AG09309 (cell line): ENCODE results near the gene FBXW12.

Experiments used
- DNase-seq: peaks from one replicate; pipeline ENCODE4 v3.0.0-alpha.2; 2010; ENCODE audit warnings: low read depth
- H3K4me3 ChIP-seq: 2 replicates; pipeline ENCODE4 v1.5.1; 2011; ENCODE audit warnings: mild to moderate bottlenecking, low read depth, low read length, moderate library complexity; ENCODE audit not compliant: control insufficient read depth
- CTCF ChIP-seq: IDR thresholded peaks from 2 replicates; pipeline ENCODE4 v1.5.1; 2011; ENCODE audit warnings: mild to moderate bottlenecking, low read depth, low read length, inconsistent platforms; ENCODE audit not compliant: insufficient read depth, control insufficient read depth; ENCODE audit errors: missing control alignments

The FBXW12 gene

GRCh38 chr3:48409291-48410201, 37.5 kb downstream of the FBXW12 start:
- no peak for TF ChIP-seq CTCF
- no peak for DNase-seq
- no peak overlapping the region for H3K4me3 ChIP-seq

GRCh38 chr3:48410205-48411040, 38.4 kb downstream of the FBXW12 start:
- no peak overlapping the region for H3K4me3 ChIP-seq
- no peak for DNase-seq
- TF ChIP-seq CTCF = no peak

GRCh38 chr3:48411041-48411588, 39.1 kb downstream of the FBXW12 start:
- no peak overlapping the region for H3K4me3 ChIP-seq
- no peak for TF ChIP-seq CTCF
- no peak for DNase-seq

- no peak overlapping the region for H3K4me3 ChIP-seq
- no peak for TF ChIP-seq CTCF
- no peak for DNase-seq
These were observed 39.8 kb downstream of the FBXW12 start for GRCh38 chr3:48411606-48412374.

- no peak for DNase-seq
- TF ChIP-seq CTCF = no peak
- H3K4me3 ChIP-seq = no peak overlapping the region
These were observed 40.5 kb downstream of the FBXW12 start for GRCh38 chr3:48412375-48413001.
